HUES48 (cell line): ENCODE results near the gene OGFRL1.

Experiments used
- H3K27ac ChIP-seq: one replicate; pipeline ENCODE4 v1.7.0; 2013; ENCODE audit warnings: low read depth, low read length, inconsistent platforms
- H3K27me3 ChIP-seq: 2 replicates; pipeline ENCODE4 v1.6.1; 2013; ENCODE audit warnings: mild to moderate bottlenecking, low read length; ENCODE audit not compliant: control insufficient read depth, insufficient read depth
- H3K36me3 ChIP-seq: 2 replicates; pipeline ENCODE4 v1.6.1; 2013; ENCODE audit warnings: low read length; ENCODE audit not compliant: control insufficient read depth, insufficient read depth
- H3K4me1 ChIP-seq: 2 replicates; pipeline ENCODE4 v1.6.1; 2013; ENCODE audit warnings: mild to moderate bottlenecking, low read length; ENCODE audit not compliant: control insufficient read depth, insufficient read depth
- H3K4me3 ChIP-seq: 2 replicates; pipeline ENCODE4 v1.5.1; 2013; ENCODE audit warnings: mild to moderate bottlenecking, low read depth, low read length
- H3K9ac ChIP-seq: 2 replicates; pipeline ENCODE4 v1.6.1; 2013; ENCODE audit warnings: mild to moderate bottlenecking, low read depth, low read length, moderate library complexity
- H3K9me3 ChIP-seq: 2 replicates; pipeline ENCODE4 v1.6.1; 2013; ENCODE audit warnings: low read length; ENCODE audit not compliant: control insufficient read depth, insufficient read depth

OGFRL1 gene

GRCh38 chr6:71333697-71334096 is 45.1 kb downstream of the OGFRL1 start:
- no peak overlapping the region for H3K4me3 ChIP-seq
- H3K9me3 ChIP-seq, result no peaks in the 10 kb centered on the region
- H3K4me1 ChIP-seq, result peaks cover 13% of the 10 kb centered on the region
- no peaks in the 10 kb centered on the region for H3K27me3 ChIP-seq
- no peak overlapping the region for H3K9ac ChIP-seq
- no peak overlapping the region for H3K27ac ChIP-seq
- no peaks in the 10 kb centered on the region for H3K36me3 ChIP-seq

GRCh38 chr6:71334768-71335167 is 46.2 kb downstream of the OGFRL1 start:
- peaks cover 13% of the 10 kb centered on the region for H3K4me1 ChIP-seq
- H3K27ac ChIP-seq, result no peak overlapping the region
- no peak overlapping the region for H3K4me3 ChIP-seq
- H3K9me3 ChIP-seq, result no peaks in the 10 kb centered on the region
- no peak overlapping the region for H3K9ac ChIP-seq
- H3K27me3 ChIP-seq, result no peaks in the 10 kb centered on the region
- H3K36me3 ChIP-seq, result no peaks in the 10 kb centered on the region

GRCh38 chr6:71335544-71335943 is 46.9 kb downstream of the OGFRL1 start:
- Histone ChIP-seq H3K9me3 (no peaks in the 10 kb centered on the region), H3K9ac (no peak overlapping the region), H3K36me3 (no peaks in the 10 kb centered on the region), H3K27ac (no peak overlapping the region), H3K4me1 (peaks cover 13% of the 10 kb centered on the region), H3K4me3 (no peak overlapping the region), H3K27me3 (no peaks in the 10 kb centered on the region)

GRCh38 chr6:71336901-71337300 is 48.3 kb downstream of the OGFRL1 start:
- Histone ChIP-seq H3K4me3 (no peak overlapping the region), H3K9me3 (no peaks in the 10 kb centered on the region), H3K9ac (no peak overlapping the region), H3K4me1 (peaks cover 13% of the 10 kb centered on the region), H3K27ac (no peak overlapping the region), H3K27me3 (no peaks in the 10 kb centered on the region), H3K36me3 (no peaks in the 10 kb centered on the region)

- peaks cover 22% of the 10 kb centered on the region for H3K4me1 ChIP-seq
- no peak overlapping the region for H3K4me3 ChIP-seq
- no peaks in the 10 kb centered on the region for H3K27me3 ChIP-seq
- H3K36me3 ChIP-seq, result no peaks in the 10 kb centered on the region
- H3K27ac ChIP-seq, result no peak overlapping the region
- no peaks in the 10 kb centered on the region for H3K9me3 ChIP-seq
- no peak overlapping the region for H3K9ac ChIP-seq
Observed at GRCh38 chr6:71338540-71339316, 50.1 kb downstream of the OGFRL1 start.

GRCh38 chr6:71342772-71343171 is 54.2 kb downstream of the OGFRL1 start:
- no peaks in the 10 kb centered on the region for H3K36me3 ChIP-seq
- no peaks in the 10 kb centered on the region for H3K27me3 ChIP-seq
- no peak overlapping the region for H3K9ac ChIP-seq
- peaks cover 8% of the 10 kb centered on the region; the same call in 1 of the 2 replicates for H3K4me1 ChIP-seq
- no peak overlapping the region for H3K4me3 ChIP-seq
- H3K9me3 ChIP-seq, result no peaks in the 10 kb centered on the region
- peak overlapping the region; percentile 14 for H3K27ac ChIP-seq

GRCh38 chr6:71345476-71346333 is 57.1 kb downstream of the OGFRL1 start:
- H3K27ac ChIP-seq, result no peak overlapping the region
- no peaks in the 10 kb centered on the region for H3K27me3 ChIP-seq
- no peaks in the 10 kb centered on the region for H3K9me3 ChIP-seq

GRCh38 chr6:71346334-71346694 is 57.7 kb downstream of the OGFRL1 start:
- Histone ChIP-seq H3K9me3 (no peaks in the 10 kb centered on the region), H3K4me3 (no peak overlapping the region), H3K27me3 (no peaks in the 10 kb centered on the region)

More at GRCh38 chr6:71345476-71346333, 57.1 kb downstream of the OGFRL1 start:
- no peak overlapping the region for H3K9ac ChIP-seq
- H3K4me3 ChIP-seq, result no peak overlapping the region
- peaks cover 8% of the 10 kb centered on the region; the same call in 1 of the 2 replicates for H3K4me1 ChIP-seq
- H3K36me3 ChIP-seq, result no peaks in the 10 kb centered on the region

GRCh38 chr6:71347119-71347518 is 58.5 kb downstream of the OGFRL1 start:
- Histone ChIP-seq H3K27me3 (no peaks in the 10 kb centered on the region), H3K4me1 (peaks cover 8% of the 10 kb centered on the region; the same call in 1 of the 2 replicates), H3K9ac (no peak overlapping the region), H3K27ac (no peak overlapping the region), H3K36me3 (no peaks in the 10 kb centered on the region), H3K9me3 (no peaks in the 10 kb centered on the region), H3K4me3 (no peak overlapping the region)

More at GRCh38 chr6:71346334-71346694, 57.7 kb downstream of the OGFRL1 start:
- Histone ChIP-seq H3K9ac (no peak overlapping the region), H3K36me3 (no peaks in the 10 kb centered on the region), H3K4me1 (peaks cover 8% of the 10 kb centered on the region; the same call in 1 of the 2 replicates), H3K27ac (no peak overlapping the region)

GRCh38 chr6:71349395-71349794 is 60.8 kb downstream of the OGFRL1 start:
- Histone ChIP-seq H3K9ac (no peak overlapping the region), H3K4me1 (no peaks in the 10 kb centered on the region), H3K4me3 (no peak overlapping the region), H3K27ac (no peak overlapping the region), H3K27me3 (no peaks in the 10 kb centered on the region), H3K36me3 (no peaks in the 10 kb centered on the region), H3K9me3 (no peaks in the 10 kb centered on the region)
